ENCODE data around the gene PCDHB15.
"Not testable (repeated sequence)": the region's sequence is repeated elsewhere in the genome, so short reads cannot be mapped to it uniquely, and the experiment has no call there.

PCDHB15 gene

DNA sequence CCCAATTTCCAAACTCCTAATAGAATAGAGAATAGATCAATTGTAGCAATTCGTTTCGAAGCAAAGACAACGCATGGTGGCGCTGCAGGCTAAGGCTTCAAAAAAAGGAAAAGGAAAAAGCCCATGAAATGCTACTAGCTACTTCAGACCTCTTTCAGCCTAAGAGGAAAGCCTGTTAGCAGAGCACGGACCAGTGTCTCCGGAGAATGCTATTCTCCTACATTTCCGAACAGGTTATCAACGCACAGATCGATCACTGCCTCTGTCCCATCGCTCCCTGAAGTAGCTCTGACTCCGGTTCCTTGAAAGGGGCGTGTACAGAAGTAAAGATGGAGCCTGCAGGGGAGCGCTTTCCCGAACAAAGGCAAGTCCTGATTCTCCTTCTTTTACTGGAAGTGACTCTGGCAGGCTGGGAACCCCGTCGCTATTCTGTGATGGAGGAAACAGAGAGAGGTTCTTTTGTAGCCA is at the start of gene PCDHB15:
TSS of gene PCDHB15 (plus strand) at position 146 of the 468 bp plus-strand sequence. CDS start at position 330, 184 bp downstream.
- DNase-seq = peak; percentile 56

- DNase-seq = no peak
Observed at GRCh38 chr5:141196363-141196762, 48.8 kb upstream of the PCDHB15 start.

GRCh38 chr5:141199359-141200235 is 45.6 kb upstream of the PCDHB15 start, which contains the start of gene PCDHB11:
Gene PCDHB11 (plus strand): TSS chr5:141199627. CDS start chr5:141199775, 148 bp downstream.
- DNase-seq = peak; percentile 68

GRCh38 chr5:141201126-141201525 is 44.1 kb upstream of the PCDHB15 start:
- not testable (repeated sequence) for DNase-seq

GRCh38 chr5:141201646-141202045 is 43.5 kb upstream of the PCDHB15 start:
- DNase-seq = not testable (repeated sequence)

GRCh38 chr5:141208478-141208877 is 36.7 kb upstream of the PCDHB15 start, which contains the start of gene PCDHB12:
Gene PCDHB12 (plus strand): TSS chr5:141208719. CDS start chr5:141208908, 189 bp downstream.
- peak; percentile 52 for DNase-seq

GRCh38 chr5:141210281-141210680 is 34.9 kb upstream of the PCDHB15 start:
- DNase-seq = not testable (repeated sequence)

- not testable (repeated sequence) for DNase-seq
Observed at GRCh38 chr5:141210849-141211248, 34.3 kb upstream of the PCDHB15 start.

- DNase-seq = peak; percentile 17
Observed at GRCh38 chr5:141213656-141214339, 31.4 kb upstream of the PCDHB15 start, which contains the start of gene PCDHB13. Gene PCDHB13 (plus strand): TSS chr5:141213919. CDS start chr5:141214124, 205 bp downstream.

DNA sequence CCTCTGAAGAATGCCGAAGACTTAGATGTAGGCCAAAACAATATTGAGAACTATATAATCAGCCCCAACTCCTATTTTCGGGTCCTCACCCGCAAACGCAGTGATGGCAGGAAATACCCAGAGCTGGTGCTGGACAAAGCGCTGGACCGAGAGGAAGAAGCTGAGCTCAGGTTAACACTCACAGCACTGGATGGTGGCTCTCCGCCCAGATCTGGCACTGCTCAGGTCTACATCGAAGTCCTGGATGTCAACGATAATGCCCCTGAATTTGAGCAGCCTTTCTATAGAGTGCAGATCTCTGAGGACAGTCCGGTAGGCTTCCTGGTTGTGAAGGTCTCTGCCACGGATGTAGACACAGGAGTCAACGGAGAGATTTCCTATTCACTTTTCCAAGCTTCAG is 30.6 kb upstream of the PCDHB15 start:
- not testable (repeated sequence) for DNase-seq

DNA sequence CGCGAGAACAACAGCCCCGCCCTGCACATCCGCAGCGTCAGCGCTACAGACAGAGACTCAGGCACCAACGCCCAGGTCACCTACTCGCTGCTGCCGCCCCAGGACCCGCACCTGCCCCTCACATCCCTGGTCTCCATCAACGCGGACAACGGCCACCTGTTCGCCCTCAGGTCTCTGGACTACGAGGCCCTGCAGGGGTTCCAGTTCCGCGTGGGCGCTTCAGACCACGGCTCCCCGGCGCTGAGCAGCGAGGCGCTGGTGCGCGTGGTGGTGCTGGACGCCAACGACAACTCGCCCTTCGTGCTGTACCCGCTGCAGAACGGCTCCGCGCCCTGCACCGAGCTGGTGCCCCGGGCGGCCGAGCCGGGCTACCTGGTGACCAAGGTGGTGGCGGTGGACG is 29.7 kb upstream of the PCDHB15 start:
- DNase-seq = not testable (repeated sequence)

DNA sequence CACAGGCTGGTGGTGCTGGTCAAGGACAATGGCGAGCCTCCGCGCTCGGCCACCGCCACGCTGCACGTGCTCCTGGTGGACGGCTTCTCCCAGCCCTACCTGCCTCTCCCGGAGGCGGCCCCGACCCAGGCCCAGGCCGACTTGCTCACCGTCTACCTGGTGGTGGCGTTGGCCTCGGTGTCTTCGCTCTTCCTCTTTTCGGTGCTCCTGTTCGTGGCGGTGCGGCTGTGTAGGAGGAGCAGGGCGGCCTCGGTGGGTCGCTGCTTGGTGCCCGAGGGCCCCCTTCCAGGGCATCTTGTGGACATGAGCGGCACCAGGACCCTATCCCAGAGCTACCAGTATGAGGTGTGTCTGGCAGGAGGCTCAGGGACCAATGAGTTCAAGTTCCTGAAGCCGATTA is 29.2 kb upstream of the PCDHB15 start:
- not testable (repeated sequence) for DNase-seq

DNA sequence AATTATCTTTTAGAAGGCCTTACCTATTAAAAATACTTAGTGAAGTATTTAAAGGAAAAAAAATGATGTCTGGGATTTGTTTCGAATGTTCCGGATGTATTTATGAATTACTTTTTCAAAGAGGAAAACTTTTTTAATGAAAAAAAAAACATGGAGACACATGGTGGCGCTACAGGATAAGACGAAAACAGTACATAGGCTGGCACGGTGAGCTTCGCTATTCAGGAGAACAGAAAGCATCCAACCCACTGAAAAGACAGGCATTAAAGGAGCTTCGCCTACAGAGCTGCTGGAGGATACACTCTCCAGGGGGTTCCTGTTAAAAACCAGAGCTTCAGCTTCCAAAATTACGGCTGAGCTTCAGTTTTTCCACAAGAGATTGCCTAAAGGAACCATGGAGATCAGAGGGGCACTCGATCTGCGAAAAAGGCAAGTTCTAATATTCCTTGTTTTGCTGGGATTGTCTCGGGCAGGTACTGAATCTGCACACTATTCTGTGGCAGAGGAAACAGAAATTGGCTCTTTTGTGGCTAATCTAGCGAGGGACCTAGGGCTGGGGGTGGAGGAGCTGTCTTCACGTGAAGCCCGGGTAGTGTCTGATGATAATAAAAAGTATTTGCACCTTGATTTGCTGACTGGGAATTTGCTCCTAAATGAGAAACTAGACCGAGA is 21.9 kb upstream of the PCDHB15 start, which contains the start of gene PCDHB14:
TSS of gene PCDHB14 (plus strand) at position 232 of the 672 bp plus-strand sequence. CDS start at position 395, 163 bp downstream.
- peak; percentile 73 for DNase-seq

GRCh38 chr5:141224844-141225243 is 20.4 kb upstream of the PCDHB15 start:
- DNase-seq = not testable (repeated sequence)

DNA sequence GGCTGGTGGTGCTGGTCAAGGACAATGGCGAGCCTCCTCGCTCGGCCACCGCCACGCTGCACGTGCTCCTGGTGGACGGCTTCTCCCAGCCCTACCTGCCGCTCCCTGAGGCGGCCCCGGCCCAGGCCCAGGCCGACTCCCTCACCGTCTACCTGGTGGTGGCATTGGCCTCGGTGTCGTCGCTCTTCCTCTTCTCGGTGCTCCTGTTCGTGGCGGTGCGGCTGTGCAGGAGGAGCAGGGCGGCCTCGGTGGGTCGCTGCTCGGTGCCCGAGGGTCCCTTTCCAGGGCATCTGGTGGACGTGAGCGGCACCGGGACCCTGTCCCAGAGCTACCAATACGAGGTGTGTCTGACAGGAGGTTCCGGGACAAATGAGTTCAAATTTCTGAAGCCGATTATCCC is 19.8 kb upstream of the PCDHB15 start:
- not testable (repeated sequence) for DNase-seq

GRCh38 chr5:141234109-141234667 is 11.0 kb upstream of the PCDHB15 start:
- DNase-seq = peak; percentile 24

DNA sequence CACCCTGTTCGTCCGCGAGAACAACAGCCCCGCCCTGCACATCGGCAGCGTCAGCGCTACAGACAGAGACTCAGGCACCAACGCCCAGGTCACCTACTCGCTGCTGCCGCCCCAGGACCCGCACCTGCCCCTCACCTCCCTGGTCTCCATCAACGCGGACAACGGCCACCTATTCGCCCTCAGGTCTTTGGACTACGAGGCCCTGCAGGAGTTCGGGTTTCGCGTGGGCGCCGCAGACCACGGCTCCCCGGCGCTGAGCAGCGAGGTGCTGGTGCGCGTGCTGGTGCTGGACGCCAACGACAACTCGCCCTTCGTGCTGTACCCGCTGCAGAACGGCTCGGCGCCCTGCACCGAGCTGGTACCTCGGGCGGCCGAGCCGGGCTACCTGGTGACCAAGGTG is 9.3 kb upstream of the PCDHB15 start:
- DNase-seq = not testable (repeated sequence)

DNA sequence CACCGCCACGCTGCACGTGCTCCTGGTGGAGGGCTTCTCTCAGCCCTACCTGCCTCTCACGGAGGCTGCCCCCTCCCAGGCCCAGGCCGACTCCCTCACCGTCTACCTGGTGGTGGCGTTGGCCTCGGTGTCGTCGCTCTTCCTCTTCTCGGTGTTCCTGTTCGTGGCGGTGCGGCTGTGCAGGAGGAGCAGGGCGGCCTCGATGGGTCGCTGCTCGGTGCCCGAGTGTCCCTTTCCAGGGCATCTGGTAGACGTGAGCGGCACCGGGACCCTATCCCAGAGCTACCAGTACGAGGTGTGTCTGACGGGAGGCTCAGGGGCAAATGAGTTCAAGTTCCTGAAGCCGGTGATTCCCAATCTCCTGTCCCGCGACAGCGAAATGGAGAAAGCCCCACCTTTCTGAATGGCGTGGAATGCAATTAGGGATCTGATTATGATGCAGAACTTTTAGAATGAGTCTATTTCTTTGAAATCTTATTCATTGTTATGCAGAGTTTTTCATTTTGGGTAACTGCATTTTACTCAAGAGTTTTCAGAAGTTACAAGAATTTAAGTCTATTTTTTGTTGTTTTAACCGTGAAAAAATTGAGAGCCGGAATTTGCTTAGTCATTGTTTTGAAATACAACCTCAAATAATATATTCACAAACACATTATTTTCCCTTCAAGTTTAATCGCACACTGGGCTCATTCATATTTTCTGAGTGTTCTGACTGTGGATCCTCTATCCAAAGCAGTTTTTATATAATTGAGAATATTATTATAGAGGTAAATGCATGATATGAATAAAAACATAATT is 8.5 kb upstream of the PCDHB15 start:
- no peak for DNase-seq

GRCh38 chr5:141241496-141241895 is 3.7 kb upstream of the PCDHB15 start:
- no peak for DNase-seq

DNA sequence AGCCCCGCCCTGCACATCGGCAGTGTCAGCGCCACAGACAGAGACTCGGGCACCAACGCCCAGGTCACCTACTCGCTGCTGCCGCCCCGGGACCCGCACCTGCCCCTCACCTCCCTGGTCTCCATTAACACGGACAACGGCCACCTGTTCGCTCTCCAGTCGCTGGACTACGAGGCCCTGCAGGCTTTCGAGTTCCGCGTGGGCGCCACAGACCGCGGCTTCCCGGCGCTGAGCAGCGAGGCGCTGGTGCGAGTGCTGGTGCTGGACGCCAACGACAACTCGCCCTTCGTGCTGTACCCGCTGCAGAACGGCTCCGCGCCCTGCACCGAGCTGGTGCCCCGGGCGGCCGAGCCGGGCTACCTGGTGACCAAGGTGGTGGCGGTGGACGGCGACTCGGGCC is 1.8 kb downstream of the PCDHB15 start:
- not testable (repeated sequence) for DNase-seq

DNA sequence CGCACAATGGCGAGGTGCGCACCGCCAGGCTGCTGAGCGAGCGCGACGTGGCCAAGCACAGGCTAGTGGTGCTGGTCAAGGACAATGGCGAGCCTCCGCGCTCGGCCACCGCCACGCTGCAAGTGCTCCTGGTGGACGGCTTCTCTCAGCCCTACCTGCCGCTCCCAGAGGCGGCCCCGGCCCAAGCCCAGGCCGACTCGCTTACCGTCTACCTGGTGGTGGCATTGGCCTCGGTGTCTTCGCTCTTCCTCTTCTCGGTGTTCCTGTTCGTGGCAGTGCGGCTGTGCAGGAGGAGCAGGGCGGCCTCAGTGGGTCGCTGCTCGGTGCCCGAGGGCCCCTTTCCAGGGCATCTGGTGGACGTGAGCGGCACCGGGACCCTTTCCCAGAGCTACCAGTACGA is 2.2 kb downstream of the PCDHB15 start:
- DNase-seq = not testable (repeated sequence)

Measured in NCI-H82 (cell line).